ENCODE results near the gene KRTAP20-1.

Gene KRTAP20-1

GRCh38 chr21:30616125-30616524, at the start of gene KRTAP20-1:
Gene KRTAP20-1, plus strand, starts transcription at chr21:30616425. Its CDS starts 30 bp downstream, at chr21:30616455.
- DNase-seq (ENCODE audit: low spot score): no peak

- DNase-seq (ENCODE audit: low spot score): no peak
Measured at GRCh38 chr21:30567617-30568016, 48.6 kb upstream of the KRTAP20-1 start.

- DNase-seq (ENCODE audit: low spot score): no peak
Measured at GRCh38 chr21:30577766-30578165, 38.5 kb upstream of the KRTAP20-1 start.

DNA sequence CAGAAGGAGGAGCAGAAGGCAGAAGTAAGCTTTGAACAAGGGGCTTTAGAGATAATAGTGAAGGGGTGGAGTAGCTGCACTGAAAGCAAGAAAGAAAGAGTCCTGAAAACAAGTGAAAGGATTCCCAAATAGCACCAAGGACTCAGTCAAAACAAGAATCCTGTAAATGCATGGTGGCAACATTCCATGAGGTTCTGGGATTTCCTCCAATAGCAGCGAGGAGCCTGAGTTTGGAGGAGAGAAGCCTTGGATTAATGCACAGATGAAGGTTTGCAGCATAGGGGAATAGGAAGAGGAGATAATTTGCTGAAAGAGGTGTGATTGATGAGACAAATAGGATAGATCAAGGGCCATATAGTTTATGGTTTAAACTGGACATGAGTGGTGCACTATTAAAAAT, 36.9 kb upstream of the KRTAP20-1 start:
- no peak for DNase-seq (ENCODE audit: low spot score)

GRCh38 chr21:30580132-30580531, 36.1 kb upstream of the KRTAP20-1 start:
- no peak for DNase-seq (ENCODE audit: low spot score)

- DNase-seq (ENCODE audit: low spot score): no peak
Measured at GRCh38 chr21:30582870-30583269, 33.4 kb upstream of the KRTAP20-1 start.

GRCh38 chr21:30590297-30590696, 25.9 kb upstream of the KRTAP20-1 start, which contains the start of gene KRTAP22-2:
Gene KRTAP22-2, minus strand, starts transcription at chr21:30590397.
- DNase-seq (ENCODE audit: low spot score): no peak

DNA sequence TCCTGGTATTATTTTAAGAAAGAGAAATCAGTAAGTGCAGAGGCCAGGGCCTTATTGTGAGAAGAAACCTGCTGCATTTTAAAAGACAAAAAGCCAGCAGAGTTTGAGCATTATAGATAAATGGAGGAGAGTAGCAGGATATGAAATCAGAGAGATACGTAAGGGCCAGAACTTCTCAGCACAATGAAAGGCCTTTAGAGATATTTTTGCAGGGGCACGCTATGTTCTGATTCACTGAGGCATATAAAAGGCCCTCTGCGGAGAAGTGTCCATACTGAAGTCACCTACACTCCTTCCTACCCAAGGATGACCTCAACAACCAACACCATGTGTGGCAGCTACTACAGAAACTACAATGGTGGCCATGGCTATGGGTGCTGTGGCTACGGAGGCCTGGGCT, 24.1 kb upstream of the KRTAP20-1 start, which contains the start of gene KRTAP6-3:
KRTAP6-3 (plus strand) TSS at position 301 of the 400 bp plus-strand sequence; CDS start at position 307, 6 bp downstream.
- no peak for DNase-seq (ENCODE audit: low spot score)

DNA sequence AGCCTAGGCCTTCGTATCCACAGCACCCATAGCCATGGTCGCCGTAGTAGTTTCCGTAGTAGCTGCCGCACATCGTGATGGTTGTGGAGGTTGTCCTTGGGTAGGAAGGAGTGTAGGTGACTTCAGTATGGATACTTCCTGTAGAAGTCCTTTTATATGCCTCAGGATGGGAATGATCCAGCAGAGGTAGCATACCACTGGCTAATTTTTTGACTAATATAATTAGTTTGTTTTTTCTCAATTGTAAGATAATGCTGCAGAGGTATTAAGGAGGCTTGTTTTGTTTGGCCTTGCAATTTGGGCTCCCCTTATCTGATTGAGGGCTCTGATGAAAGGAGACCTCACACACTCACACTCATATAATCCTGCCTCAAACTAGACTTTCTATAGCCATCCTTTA, 17.4 kb upstream of the KRTAP20-1 start, which contains the start of gene KRTAP6-2:
KRTAP6-2 (minus strand) TSS at position 101 of the 400 bp plus-strand sequence; CDS start at position 73, 28 bp downstream.
- DNase-seq (ENCODE audit: low spot score): no peak

- DNase-seq (ENCODE audit: low spot score): no peak
Measured at GRCh38 chr21:30600787-30601186, 15.4 kb upstream of the KRTAP20-1 start, which contains the start of gene KRTAP22-1. Gene KRTAP22-1, plus strand, starts transcription at chr21:30601087.

- DNase-seq (ENCODE audit: low spot score): no peak
Measured at GRCh38 chr21:30605968-30606367, 10.3 kb upstream of the KRTAP20-1 start.

DNA sequence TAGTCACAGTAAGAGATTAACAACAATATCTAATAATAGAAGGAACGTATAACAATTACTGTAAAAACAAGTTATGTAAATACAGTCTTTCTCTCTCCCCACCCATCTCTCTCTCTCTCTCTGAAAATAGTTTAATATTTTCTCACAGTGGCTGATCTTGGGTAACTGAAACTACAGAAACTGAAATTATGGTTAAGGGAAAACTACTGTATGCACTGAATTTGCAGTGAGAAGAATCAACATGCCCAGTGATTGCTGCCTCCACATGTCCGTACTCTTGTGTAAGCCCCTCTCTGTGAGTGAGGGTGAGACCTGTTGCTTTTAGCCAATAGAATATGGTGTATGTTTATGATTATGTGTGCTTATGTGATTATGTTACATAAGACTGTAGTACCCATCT, 4.1 kb upstream of the KRTAP20-1 start:
- DNase-seq (ENCODE audit: low spot score): no peak

DNA sequence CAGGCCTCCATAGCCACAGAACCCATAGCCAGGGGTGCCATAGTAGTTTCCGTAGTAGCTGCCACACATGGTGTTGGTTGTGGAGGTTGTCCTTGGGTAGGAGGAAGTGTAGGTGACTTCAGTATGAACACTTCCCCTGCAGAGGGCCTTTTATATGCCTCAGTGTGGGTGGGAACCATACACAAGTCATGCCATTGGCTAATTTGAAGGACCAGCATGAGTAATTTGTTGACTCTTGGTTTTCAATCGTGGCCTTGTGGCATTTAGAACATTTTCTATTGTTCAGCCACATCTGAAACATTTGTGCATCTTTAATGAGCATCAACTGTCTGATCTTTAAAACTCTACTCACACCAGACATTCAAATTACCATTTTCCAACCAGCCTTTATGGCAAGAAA, 2.4 kb upstream of the KRTAP20-1 start, which contains the start of gene KRTAP6-1:
KRTAP6-1 (minus strand) TSS at position 95 of the 400 bp plus-strand sequence; CDS start at position 69, 26 bp downstream.
- no peak for DNase-seq (ENCODE audit: low spot score)

DNA sequence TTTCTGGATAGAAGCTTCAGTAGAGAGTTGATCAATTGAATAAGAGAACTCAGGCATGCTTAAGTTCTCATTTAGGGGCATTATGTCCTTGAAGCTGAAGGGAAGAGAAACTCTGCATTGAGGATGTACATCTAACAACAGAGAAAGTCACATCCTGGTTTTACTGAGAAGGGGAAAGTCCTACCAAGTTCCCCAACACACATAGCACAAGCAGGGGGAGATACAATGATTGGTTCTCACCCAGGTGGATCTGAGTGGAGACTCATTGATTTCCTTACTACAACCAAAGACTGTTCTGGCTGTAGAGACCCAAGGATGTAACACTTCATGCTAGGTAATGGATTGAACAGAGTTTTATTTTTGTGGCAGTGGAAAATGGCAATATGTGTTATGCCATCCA, 1.0 kb upstream of the KRTAP20-1 start:
- no peak for DNase-seq (ENCODE audit: low spot score)

DNA sequence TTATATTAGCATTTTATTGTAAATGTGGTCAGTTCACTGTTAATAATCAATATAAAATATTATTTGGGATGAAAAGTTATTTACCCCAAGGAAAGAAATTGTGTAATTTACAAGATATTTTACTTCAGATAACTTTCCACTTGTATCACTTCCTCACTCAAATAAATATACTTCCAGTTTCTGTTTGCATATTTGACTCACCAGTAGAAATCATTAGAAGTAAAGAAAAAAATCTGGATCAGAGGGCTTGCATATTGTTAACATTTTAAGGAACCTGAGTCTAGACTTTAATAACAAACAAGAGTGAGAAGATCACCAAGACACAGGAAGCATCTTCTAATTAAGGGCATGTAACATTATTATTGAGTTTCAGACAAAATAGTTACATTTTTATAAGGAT, 3.9 kb downstream of the KRTAP20-1 start:
- DNase-seq (ENCODE audit: low spot score): no peak

DNA sequence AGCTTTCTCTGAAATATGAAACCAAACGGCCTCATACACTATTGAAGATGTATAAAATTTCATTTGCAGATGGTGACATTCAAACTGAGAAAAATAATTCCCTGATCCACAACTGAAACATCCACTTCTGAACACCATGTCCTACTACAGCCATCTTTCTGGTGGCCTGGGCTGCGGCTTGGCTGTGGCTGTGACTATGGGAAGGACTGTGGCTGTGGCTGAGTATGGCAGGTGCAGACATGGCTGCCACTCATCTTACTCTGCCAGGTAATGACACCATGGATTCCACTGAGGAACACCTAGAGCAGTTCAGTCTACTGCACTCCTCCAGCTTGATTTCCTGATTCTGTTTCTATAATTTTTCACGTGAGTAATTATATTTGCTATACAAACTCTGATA, 4.3 kb downstream of the KRTAP20-1 start, which contains the start of gene KRTAP20-4:
KRTAP20-4 (plus strand) TSS at position 106 of the 400 bp plus-strand sequence.
- DNase-seq (ENCODE audit: low spot score): no peak

GRCh38 chr21:30623362-30623761, 7.1 kb downstream of the KRTAP20-1 start:
- DNase-seq (ENCODE audit: low spot score): no peak

DNA sequence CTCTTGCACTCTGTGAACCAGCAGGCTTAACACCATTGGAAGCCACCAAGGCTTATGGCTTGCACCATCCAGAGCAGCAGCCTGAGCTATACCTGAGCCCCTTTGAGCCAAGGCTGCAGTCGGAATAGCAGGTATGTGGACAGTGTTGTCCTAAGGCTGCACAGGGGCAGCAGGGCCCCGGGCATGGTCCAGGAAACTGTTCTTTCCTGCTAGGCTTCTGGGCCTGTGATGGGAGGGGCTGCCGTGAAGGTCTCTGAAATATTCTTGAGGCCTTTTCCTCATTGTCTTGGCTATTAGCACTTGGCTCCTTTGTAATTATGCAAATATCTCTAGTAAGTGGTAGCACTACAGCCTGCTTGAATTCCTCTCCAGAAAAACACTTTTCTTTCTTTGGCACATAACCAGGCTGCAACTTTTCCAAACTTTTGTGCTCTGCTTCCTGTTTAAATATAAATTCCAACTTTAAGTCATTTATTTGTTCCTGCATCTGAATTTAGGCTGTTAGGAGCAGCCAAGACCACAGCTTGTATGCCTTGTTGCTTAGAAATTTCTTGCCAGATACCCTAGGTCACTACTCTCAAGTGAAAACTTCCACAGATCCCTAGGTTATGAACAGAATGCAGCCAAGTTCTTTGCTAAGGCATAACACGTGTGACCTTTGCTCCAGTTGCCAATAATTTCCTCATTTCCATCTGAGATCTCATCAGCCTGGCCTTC, 9.4 kb downstream of the KRTAP20-1 start:
- no peak for DNase-seq (ENCODE audit: low spot score)

GRCh38 chr21:30628109-30628508, 11.9 kb downstream of the KRTAP20-1 start:
- DNase-seq (ENCODE audit: low spot score): no peak

- no peak for DNase-seq (ENCODE audit: low spot score)
Measured at GRCh38 chr21:30629200-30629599, 13.0 kb downstream of the KRTAP20-1 start.

DNA sequence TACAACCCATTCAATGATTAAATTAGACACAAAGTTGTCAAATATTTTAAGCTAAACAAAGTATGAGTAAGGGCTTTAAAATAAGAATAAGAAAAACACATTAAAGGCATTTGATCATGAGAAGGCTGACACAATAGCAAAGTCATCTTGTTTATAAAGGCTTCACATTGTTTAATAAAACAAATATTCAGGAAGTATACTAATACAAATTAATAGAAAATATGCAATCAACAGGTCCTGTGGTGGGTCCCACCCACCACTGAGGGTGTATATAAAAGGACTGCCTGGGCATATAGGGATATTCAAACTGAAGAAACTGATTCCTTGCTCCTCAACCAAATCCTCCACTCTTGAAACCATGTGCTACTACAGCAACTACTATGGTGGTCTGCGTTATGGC, 18.7 kb downstream of the KRTAP20-1 start, which contains the start of gene KRTAP20-2:
KRTAP20-2 (plus strand) TSS at position 301 of the 400 bp plus-strand sequence; CDS start at position 359, 58 bp downstream.
- DNase-seq (ENCODE audit: low spot score): no peak

- no peak for DNase-seq (ENCODE audit: low spot score)
Measured at GRCh38 chr21:30638686-30639085, 22.5 kb downstream of the KRTAP20-1 start.

GRCh38 chr21:30642564-30642963, 26.3 kb downstream of the KRTAP20-1 start, which contains the start of gene KRTAP20-3:
Gene KRTAP20-3, plus strand, starts transcription at chr21:30642864.
- no peak for DNase-seq (ENCODE audit: low spot score)
